ENCODE results near the gene PRAMEF12.
"Not testable (repeated sequence)": the region's sequence is repeated elsewhere in the genome, so short reads cannot be mapped to it uniquely, and the experiment has no call there.

PRAMEF12 gene

GRCh38 chr1:12773438-12773837, at the start of gene PRAMEF12:
PRAMEF12 (plus strand) TSS chr1:12773738; CDS start chr1:12774868, 1,130 bp downstream.
- no peak for DNase-seq

GRCh38 chr1:12728391-12728790, 45.1 kb upstream of the PRAMEF12 start:
- DNase-seq = no peak

GRCh38 chr1:12730156-12730555, 43.4 kb upstream of the PRAMEF12 start:
- no peak for DNase-seq

DNA sequence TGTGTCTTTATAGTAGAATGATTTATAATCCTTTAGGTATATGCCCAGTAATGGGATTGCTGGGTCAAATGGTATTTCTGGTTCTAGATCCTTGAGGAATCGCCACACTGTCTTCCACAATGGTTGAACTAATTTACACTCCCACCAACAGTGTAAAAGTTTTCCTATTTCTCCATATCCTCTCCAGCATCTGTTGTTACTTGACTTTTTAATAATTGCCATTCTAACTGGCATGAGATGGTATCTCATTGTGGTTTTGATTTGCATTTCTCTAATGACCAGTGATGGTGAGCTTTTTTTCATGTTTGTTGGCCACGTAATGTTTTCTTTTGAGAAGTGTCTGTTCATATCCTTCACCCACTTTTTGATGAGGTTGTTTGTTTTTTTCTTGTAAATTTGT, 42.5 kb upstream of the PRAMEF12 start:
- not testable (repeated sequence) for DNase-seq

- DNase-seq = no peak
These were observed 38.9 kb upstream of the PRAMEF12 start for GRCh38 chr1:12734651-12735050.

- no peak for DNase-seq
These were observed 34.6 kb upstream of the PRAMEF12 start for GRCh38 chr1:12738934-12739333.

- no peak for DNase-seq
These were observed 33.9 kb upstream of the PRAMEF12 start for GRCh38 chr1:12739613-12740012.

DNA sequence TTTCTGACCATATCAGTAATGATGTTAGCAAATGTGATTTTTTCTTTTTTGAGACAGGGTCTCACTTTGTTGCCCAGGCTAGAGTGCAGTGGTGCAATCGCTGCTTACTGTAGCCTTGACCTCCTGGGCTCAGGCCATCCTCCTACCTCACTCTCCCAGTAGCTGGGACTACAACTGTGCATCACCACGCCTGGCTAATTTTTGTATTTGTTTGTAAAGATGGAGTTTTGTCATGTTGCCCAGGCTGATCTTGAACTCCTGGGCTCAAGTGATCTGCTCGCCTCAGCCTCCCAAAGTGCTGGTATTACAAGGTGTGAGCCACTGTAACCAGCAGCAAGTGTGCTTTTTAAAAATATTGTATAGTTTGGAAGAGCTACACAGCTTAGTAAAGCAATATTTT, 31.6 kb upstream of the PRAMEF12 start:
- DNase-seq = no peak

GRCh38 chr1:12745126-12745991, 28.2 kb upstream of the PRAMEF12 start:
- DNase-seq = no peak

DNA sequence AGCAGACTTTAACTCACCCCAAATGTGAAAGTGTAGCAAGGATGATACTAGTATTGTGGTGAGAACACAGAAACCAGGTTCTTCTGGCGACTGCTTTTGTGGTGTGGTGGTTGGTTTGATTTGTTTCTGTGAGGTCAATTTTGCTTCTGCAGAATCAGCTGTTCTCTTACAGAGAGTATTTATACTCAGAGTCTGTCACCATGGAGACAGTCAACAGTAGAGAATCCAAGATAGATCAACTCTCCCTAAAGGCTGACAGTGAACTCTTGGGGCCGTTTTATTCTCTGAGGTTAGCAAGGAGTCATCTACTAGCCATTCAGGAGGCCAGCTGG, 27.6 kb upstream of the PRAMEF12 start, which contains the start of gene CFAP107:
Gene CFAP107, plus strand, starts transcription at position 209 of the 332 bp plus-strand sequence. CDS start 231 bp downstream, outside the sequence.
- DNase-seq = no peak

- no peak for DNase-seq
These were observed 24.7 kb upstream of the PRAMEF12 start for GRCh38 chr1:12748778-12749355.

DNA sequence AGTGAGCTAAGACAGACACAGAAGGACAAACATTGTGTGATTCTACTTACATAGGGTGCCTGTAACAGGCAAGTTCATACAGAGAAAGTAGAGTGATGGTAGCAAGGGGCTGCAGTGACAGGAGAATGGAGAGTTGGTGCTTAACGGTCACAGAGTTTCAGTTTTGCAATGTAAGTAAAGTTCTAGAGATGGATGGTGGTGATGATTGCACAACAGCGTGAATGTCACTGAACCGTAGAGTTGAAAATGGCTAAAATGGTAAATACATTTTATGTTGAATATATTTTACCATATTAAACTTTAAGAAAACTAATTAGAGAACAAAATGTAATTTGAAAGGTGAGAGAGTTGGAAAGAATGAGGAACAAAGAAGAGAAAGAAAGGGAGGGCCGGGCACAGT, 18.8 kb upstream of the PRAMEF12 start:
- DNase-seq = no peak

- no peak for DNase-seq
These were observed 17.3 kb upstream of the PRAMEF12 start for GRCh38 chr1:12756273-12756672.

- no peak for DNase-seq
These were observed 16.6 kb upstream of the PRAMEF12 start for GRCh38 chr1:12756768-12757413.

- DNase-seq = no peak
These were observed 15.7 kb upstream of the PRAMEF12 start for GRCh38 chr1:12757836-12758235.

GRCh38 chr1:12760256-12760795, 13.2 kb upstream of the PRAMEF12 start:
- no peak for DNase-seq

GRCh38 chr1:12761781-12762180, 11.8 kb upstream of the PRAMEF12 start:
- no peak for DNase-seq

- DNase-seq = no peak
These were observed 10.8 kb upstream of the PRAMEF12 start for GRCh38 chr1:12762766-12763165.

DNA sequence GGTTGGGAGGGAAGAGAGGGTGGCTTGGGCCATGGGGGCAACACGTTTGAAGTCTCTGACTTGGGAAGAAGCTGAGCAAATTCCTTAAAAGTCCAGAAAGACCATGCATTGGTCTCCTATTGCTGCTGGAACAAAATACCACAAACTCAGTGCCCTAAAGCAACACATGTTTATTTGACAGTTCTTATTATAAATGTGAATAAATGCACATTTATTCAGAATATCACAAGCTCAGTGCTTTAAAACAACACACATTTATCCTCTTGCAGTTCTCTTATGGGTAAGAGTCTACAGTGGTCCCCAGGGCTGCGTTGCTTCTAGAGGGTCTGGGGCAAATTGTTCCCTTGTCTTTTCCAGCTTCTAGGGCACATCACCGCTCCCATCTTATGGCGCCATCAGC, 10.1 kb upstream of the PRAMEF12 start:
- no peak for DNase-seq

DNA sequence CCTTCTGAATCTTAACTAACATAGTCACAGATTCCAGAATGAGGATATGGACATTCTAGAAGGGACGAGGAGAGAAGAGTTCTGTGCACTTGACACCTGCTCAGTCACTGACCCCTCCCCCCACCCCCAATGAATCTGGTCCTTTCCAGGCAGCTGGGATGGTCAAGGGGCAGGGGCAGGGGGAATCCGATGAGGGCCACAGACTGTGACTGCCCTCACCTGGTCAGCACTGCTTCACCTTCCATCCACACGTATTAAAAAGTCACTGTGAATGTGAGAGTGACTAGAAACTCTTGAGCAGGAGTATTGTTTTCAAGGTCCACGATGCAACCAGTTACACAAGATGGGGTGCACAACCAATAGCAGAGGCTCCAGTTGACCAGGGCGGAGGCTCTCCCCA, 9.5 kb upstream of the PRAMEF12 start:
- DNase-seq = no peak

DNA sequence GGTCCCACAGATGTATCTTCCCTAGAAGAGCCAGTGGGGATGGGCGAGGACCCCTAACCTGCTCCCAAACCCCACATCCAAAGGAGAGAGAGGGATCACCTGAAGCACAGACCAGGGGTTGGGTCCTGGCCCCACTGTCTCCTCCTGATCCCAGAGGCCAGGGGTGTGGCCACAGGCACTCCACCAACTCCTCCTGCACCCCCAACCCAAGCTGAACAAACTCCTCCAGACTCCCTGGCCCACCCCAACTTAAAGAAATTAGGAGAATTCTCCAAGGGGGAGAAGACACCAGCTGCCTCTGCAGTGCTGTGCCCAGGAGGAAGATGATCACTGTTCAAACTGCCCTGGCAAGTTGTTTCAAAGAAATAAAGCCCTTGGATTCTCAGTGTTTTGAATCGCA, 4.5 kb upstream of the PRAMEF12 start:
- no peak for DNase-seq

- no peak for DNase-seq
These were observed 3.5 kb upstream of the PRAMEF12 start for GRCh38 chr1:12769976-12770505.

DNA sequence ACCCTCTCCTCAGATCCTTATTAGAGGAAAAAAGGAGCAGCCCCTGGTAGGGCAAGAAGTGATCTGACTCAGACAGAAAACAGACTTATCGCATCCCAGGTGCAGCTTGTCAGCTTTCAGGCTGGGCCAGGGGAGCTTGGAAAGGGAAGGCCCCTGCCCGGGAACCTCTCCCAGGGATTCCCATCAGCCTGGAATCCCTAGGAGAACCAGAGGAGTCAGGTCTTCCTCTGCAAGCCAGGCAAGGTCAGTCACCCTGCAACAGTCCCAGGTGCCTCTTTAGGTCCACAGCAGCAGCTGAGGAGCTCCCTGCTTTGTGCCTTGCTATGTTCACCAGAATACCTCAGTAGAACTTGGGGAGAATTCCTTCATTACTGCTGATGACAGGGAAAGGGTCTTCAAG, 2.9 kb upstream of the PRAMEF12 start:
- no peak for DNase-seq

Measured in activated CD4-positive, alpha-beta T cell treated with anti-CD3 and anti-CD28 coated beads for 4 hours (primary cell).